Esophagus (tissue), 2 donors: ENCODE data around the gene KCTD17. TPM values are rescaled to one million over a fixed set of nuclear protein-coding genes. Genes with fewer than 3 reads are reported as not detected.

Source experiments
- H3K27ac ChIP-seq, 2 donors: one replicate each; pipeline ENCODE4 v1.5.1; 2013; ENCODE audit warnings: low read depth in 2 of 2, mild to moderate bottlenecking in 2 of 2, inconsistent platforms in 1 of 2, low read length in 1 of 2, moderate library complexity in 1 of 2
- H3K27me3 ChIP-seq, 2 donors: one replicate each; pipeline ENCODE4 v1.6.1; 2013; ENCODE audit warnings: low read length in 2 of 2, control low read depth in 1 of 2, mild to moderate bottlenecking in 1 of 2; ENCODE audit not compliant: insufficient read depth in 2 of 2, control insufficient read depth in 1 of 2
- H3K36me3 ChIP-seq, 2 donors: one replicate each; pipeline ENCODE4 v1.6.1; 2013; ENCODE audit warnings: low read length in 1 of 2; ENCODE audit not compliant: control insufficient read depth in 2 of 2, insufficient read depth in 2 of 2
- H3K4me1 ChIP-seq, 2 donors: one replicate each; pipeline ENCODE4 v1.6.1; 2013; ENCODE audit warnings: low read length in 1 of 2; ENCODE audit not compliant: control insufficient read depth in 2 of 2, insufficient read depth in 2 of 2
- H3K4me3 ChIP-seq, 2 donors: one replicate each; pipeline ENCODE4 v1.5.1; 2013; ENCODE audit warnings: low read length in 2 of 2, mild to moderate bottlenecking in 2 of 2, low read depth in 1 of 2, moderate library complexity in 1 of 2
- H3K9me3 ChIP-seq, 2 donors: one replicate each; pipeline ENCODE4 v1.6.1; 2013; ENCODE audit warnings: mild to moderate bottlenecking in 2 of 2, low read depth in 1 of 2, low read length in 1 of 2, moderate library complexity in 1 of 2; ENCODE audit not compliant: control insufficient read depth in 2 of 2, insufficient read depth in 1 of 2
- WGBS, 2 donors: extraction: QIAGEN DNeasy Blood & Tissue Kit; methylation state at CpG; one replicate each; pipeline ENCODE4 v1.1.7; 2013; 5-methylcytosine and 5-hydroxymethylcytosine counted together
- polyA plus RNA-seq, 2 donors: library from polyadenylated mRNA; stranded (reverse); fragments of 200-250 nt; gene quantifications; one replicate each; pipeline ENCODE4 v1.2.3, GENCODE V29; 2013
- donor health status: healthy with polysubstance abuse.
- donor health status: Bipolar disorder and iron deficiency.

KCTD17 gene, protein sequence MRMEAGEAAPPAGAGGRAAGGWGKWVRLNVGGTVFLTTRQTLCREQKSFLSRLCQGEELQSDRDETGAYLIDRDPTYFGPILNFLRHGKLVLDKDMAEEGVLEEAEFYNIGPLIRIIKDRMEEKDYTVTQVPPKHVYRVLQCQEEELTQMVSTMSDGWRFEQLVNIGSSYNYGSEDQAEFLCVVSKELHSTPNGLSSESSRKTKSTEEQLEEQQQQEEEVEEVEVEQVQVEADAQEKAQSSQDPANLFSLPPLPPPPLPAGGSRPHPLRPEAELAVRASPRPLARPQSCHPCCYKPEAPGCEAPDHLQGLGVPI
- polyA plus RNA-seq = 1 to 10 TPM; 6.7 to 7.4 TPM

DNA sequence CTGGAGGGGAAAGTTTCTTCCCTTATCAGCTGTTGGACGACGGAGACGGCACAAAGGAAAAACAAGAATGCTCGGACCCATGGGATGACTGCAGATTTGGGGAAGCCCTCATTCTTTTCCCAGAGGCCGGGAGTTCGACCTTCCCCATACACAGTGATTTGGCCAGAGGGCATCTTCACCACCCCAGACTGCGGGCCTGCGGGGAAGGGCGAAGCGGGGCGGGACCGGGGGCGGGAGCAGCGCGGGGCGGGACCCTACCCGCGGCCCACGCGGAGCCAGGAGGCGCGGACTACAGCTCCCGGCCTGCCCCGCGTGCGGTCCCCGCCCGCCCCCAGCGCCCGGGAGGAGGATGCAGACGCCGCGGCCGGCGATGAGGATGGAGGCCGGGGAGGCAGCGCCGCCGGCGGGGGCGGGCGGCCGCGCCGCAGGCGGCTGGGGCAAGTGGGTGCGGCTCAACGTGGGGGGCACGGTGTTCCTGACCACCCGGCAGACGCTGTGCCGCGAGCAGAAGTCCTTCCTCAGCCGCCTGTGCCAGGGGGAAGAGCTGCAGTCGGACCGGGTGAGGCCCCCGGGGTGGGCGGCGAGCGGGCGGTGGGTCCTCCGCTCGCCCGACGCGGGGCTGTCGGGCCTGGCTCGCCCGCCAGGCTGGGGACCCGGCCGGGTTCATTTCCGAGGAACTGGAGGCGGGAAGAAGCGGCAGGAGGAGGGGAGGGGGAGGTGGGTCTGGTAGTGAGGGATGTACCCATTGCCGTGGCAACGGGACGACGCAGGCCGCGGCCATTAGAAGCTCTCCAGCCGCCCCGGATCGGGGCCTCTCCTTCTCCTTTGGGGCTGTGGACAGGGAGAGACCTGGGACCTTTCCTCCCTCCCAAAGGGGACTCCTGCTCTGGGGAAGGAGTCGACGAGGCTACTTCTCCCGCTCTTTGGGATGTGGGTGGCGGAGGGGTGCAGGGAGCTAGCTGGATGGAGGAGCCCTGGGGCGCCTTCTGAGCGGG lies at the start of gene KCTD17:
Gene KCTD17, plus strand, starts transcription at position 352 of the 995 bp plus-strand sequence. Its CDS starts 19 bp downstream, at position 371.
- Histone ChIP-seq H3K4me3 (peak within 1 kb of the TSS; percentile 51 to 58), H3K27ac (no peak within 1 kb of the TSS), H3K4me1 (peaks cover 0 to 17% of the 10 kb centered on the region in 2 donors), H3K36me3 (peaks cover 0 to 2% of the 10 kb centered on the region in 2 donors), H3K9me3 (no peaks in the 10 kb centered on the region), H3K27me3 (no peaks in the 10 kb centered on the region)
- 3 to 4% methylated on average over 61 to 89 of the region's 89 CpGs for WGBS, 2 donors

DNA sequence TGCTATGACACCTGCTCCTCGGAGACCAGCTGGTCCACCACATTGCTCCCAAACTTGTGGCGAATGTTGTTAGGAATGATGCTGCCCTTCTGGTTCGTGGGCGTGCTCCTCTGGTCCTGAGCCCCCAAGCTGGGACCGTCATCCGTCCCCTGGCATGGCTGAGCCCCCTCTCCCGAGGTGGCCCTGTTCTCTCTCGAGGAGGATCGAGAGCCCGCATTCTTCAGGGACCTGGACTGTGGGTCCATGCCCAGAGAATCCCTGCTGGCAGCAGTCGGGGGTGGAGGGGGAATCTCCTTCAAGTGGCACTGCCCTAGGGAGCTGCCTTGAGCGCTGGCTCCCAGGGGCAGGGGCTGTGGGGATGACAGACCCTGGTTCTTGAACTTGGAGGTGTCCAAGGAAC lies 49.7 kb upstream of the KCTD17 start:
- Histone ChIP-seq H3K27me3 (no peaks in the 10 kb centered on the region), H3K36me3 (no peaks in the 10 kb centered on the region), H3K9me3 (peaks cover 0 to 5% of the 10 kb centered on the region in 2 donors), H3K27ac (no peak overlapping the region), H3K4me3 (no peak overlapping the region), H3K4me1 (peaks cover 5 to 12% of the 10 kb centered on the region in 2 donors)
- WGBS, 2 donors = 80 to 83% methylated on average over 12 of the region's 12 CpGs

DNA sequence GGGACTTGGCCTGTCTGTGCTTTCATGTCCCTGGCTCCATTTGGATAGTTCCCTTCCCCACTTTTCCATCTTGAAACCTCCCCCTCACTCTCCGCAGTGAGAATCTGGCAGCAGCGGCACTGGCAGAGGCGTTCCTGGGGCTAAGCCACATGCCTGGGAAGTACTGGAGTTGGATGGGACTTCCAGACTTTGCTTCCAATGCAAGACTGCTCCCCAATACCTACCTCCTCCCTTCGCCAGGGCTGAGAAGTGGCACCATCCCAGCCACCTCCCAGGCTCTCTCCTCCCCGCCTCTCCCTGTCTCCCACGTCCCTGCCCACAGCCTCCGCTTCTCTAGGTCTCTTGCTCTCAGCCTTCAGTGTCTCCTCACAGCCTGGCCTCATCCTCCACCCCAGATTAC lies 48.9 kb upstream of the KCTD17 start:
- Histone ChIP-seq H3K27me3 (no peaks in the 10 kb centered on the region), H3K36me3 (no peaks in the 10 kb centered on the region), H3K9me3 (peaks cover 0 to 5% of the 10 kb centered on the region in 2 donors), H3K27ac (no peak overlapping the region), H3K4me3 (no peak overlapping the region), H3K4me1 (peaks cover 5 to 13% of the 10 kb centered on the region in 2 donors)
- WGBS, 2 donors = 57 to 76% methylated on average over 7 of the region's 7 CpGs

DNA sequence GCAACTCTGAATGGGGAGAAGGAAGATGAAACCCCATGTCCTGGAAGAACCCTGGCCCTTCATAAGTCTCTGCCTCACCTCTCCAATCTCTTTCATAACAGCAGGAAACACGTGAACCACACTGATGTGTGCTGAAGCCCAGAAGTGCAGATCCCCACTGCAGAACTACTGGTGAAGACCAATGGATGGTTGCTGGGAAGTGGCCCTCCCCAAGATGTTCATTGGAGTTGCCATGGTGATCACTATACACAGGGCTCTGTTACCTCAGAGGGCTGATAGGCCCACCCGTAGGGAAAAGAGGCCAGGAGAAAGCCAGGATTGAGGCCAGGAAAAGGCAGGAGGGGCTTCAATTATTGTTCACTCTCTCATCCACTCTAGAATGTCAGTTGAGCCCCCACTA lies 43.9 kb upstream of the KCTD17 start:
- Histone ChIP-seq H3K27ac (no peak overlapping the region), H3K9me3 (peaks cover 0 to 3% of the 10 kb centered on the region in 2 donors), H3K36me3 (no peaks in the 10 kb centered on the region), H3K27me3 (no peaks in the 10 kb centered on the region), H3K4me1 (peaks cover 12% of the 10 kb centered on the region in 2 donors), H3K4me3 (no peak overlapping the region)
- WGBS, 2 donors = 42 to 49% methylated on average over 2 of the region's 2 CpGs

DNA sequence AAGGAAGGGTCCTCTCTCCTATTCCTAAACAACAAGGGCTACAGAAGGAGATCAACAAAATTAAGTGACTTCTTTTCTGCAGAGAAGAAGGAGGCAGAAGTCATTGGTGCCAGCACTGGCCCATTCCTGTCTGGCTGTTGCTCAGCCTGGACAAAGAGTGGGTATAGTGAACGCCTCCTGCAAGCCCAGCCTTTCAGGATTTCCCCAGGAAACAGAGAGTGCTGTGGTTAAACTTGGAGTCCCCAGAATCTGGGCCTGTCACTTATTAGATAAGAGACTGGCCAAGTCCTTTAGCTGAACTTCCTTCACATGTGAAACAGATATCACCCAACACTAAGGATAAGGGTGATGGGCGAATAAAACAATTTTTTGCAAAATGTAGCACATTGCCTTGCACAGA lies 43.2 kb upstream of the KCTD17 start:
- no peaks in the 10 kb centered on the region for H3K27me3 ChIP-seq
- 71 to 73% methylated on average over 2 of the region's 2 CpGs for WGBS, 2 donors
- peaks cover 12% of the 10 kb centered on the region in 2 donors for H3K4me1 ChIP-seq
- H3K36me3 ChIP-seq = no peaks in the 10 kb centered on the region
- H3K27ac ChIP-seq = no peak overlapping the region
- no peak overlapping the region for H3K4me3 ChIP-seq
- peaks cover 0 to 3% of the 10 kb centered on the region in 2 donors for H3K9me3 ChIP-seq

DNA sequence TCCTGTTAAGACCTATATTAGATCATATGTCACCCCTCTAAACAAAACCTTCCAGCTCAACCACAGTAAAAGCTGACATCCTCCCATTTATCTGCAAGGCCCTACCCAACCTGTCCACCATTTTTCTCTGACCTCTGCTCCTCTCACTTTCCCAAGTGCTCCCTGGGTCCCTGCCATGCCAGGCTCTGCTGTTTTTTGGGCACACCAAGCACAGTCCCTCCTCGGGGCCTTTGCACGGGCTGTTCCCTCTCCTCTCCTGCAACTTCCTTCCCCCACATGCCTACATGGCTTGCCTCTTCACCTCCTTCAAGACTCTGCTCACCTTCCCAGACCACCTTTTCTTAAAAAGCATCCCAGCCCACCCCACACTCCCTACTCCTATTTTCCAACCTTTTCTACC lies 42.1 kb upstream of the KCTD17 start:
- 88 to 98% methylated on average over 2 of the region's 2 CpGs for WGBS, 2 donors
- peaks cover 0 to 3% of the 10 kb centered on the region in 2 donors for H3K9me3 ChIP-seq
- no peaks in the 10 kb centered on the region for H3K36me3 ChIP-seq
- H3K4me1 ChIP-seq = peaks cover 12% of the 10 kb centered on the region in 2 donors
- no peaks in the 10 kb centered on the region for H3K27me3 ChIP-seq
- H3K4me3 ChIP-seq = no peak overlapping the region
- H3K27ac ChIP-seq = no peak overlapping the region

DNA sequence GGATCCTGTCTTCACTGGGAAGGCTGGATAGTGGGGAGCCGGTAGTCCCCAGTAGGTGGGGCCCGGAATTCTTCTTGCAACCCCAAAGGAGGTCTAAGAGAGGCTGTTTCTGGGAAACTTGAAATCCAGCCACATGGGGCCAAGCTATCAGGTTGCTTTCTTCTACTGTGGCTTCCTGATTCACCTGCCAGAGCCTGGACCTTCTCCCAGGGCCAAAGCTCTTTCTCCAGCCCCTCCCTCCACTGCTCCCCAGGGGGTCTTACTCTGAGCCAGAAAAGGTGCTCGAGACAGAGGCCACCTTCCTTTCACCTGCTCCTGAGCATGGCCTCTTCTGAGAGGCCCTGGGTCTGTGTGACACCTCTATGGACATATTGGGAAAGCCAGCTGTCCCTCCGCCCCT lies 41.4 kb upstream of the KCTD17 start:
- Histone ChIP-seq H3K27ac (no peak overlapping the region), H3K27me3 (no peaks in the 10 kb centered on the region), H3K4me1 (peaks cover 14 to 16% of the 10 kb centered on the region in 2 donors), H3K9me3 (no peaks in the 10 kb centered on the region), H3K4me3 (no peak overlapping the region), H3K36me3 (no peaks in the 10 kb centered on the region)
- WGBS, 2 donors = 86% methylated on average over 4 of the region's 4 CpGs

DNA sequence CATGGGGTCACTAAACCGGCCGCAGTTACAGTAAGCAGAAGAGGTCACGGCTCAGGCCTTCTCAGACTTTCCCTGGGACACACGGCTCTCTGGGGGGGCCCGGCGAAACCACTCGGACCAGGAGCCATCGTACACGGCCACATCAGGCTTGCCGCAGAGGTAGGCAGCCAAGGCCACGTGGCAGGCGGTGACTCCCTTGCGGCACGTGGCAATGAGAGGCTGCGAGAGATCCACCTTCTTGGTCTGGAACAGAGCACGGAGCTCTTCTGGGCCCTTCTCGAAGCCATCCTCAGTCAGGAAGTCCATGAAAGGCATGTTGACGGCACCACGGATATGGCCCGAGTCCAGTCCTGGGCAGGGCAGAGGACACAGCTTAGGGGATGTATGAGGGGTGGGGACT lies 40.6 kb upstream of the KCTD17 start:
- Histone ChIP-seq H3K27me3 (no peaks in the 10 kb centered on the region), H3K9me3 (no peaks in the 10 kb centered on the region), H3K4me3 (no peak overlapping the region), H3K36me3 (no peaks in the 10 kb centered on the region), H3K27ac (no peak overlapping the region), H3K4me1 (peaks cover 14 to 16% of the 10 kb centered on the region in 2 donors)
- WGBS, 2 donors = 84 to 88% methylated on average over 20 of the region's 20 CpGs

DNA sequence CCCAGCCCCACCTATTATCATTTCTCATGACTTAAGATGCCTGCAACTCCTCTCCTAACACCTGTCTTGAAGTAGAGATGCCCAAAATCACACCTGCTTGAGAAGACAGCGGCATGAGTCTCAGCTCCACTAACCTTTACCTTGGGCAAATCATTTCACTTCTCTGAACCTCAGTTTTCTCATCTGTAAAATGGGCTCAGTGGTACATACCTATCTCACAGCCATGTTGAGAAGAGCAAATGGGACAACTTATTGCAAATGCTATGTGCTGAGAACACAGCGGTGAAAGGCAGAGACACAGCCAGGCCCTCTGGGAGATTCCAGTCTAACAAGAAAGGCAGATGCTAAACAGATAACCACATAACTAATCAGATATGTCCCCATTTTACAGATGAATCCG lies 40.1 kb upstream of the KCTD17 start:
- no peak overlapping the region for H3K27ac ChIP-seq
- H3K4me3 ChIP-seq = no peak overlapping the region
- H3K4me1 ChIP-seq = peaks cover 14 to 16% of the 10 kb centered on the region in 2 donors
- WGBS, 2 donors = 96 to 98% methylated on average over 3 of the region's 3 CpGs
- no peaks in the 10 kb centered on the region for H3K9me3 ChIP-seq
- H3K36me3 ChIP-seq = no peaks in the 10 kb centered on the region
- no peaks in the 10 kb centered on the region for H3K27me3 ChIP-seq
